ENCODE measurements around the gene GPR161.

DNA sequence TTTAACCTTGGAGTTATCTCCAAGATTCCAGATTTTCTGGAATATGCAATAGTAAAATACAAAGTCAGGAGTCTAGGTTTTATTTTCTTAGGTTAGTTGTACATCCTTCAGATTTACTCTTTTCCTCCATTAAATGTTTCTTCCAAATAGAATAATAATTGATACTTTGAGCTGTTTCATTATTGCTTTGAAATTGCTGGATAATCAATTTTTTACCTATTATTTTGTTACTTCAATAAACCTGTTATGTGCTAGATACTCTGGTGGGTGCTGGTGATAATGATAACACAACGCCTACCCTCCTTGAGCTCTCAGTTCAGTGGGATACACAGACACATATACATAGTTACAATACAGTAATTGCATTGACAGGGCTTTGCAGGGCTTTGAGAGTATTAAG lies 79.4 kb downstream of the GPR161 start:
- TF ChIP-seq POLR2A (IDR thresholded peaks at IDR 0.05; ENCODE audit: low read length) (no peak), GATA1 (IDR thresholded peaks at IDR 0.05; ENCODE audit: low read depth, low read length) (no peak)
